ENCODE measurements around the gene GTF2F2. TPM values are rescaled to one million over a fixed set of nuclear protein-coding genes. Genes with fewer than 3 reads are reported as not detected.

The GTF2F2 gene
- total RNA-seq, 4 donors from 2014 or later = 9.4 to 23.3 (median 19.6) TPM

DNA sequence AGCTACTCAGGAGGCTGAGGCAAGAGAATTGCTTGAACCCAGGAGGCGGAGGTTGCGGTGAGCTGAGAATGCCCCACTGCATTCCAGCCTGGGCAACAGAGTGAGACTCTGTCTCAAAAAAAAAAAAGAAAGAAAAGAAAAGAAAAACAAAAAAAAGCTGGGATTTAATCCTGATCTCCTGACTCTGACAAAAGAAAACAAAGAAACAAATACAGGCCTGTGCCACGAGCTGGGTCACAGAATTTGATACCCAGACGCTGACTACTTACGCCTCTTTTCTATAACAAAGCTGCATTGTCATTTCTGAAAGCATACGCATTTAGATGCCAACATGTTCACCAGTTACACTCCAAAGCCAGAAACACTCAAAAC lies 18.2 kb upstream of the GTF2F2 start:
- no peak for DNase-seq
- Histone ChIP-seq H3K9me3 (no peaks in the 10 kb centered on the region), H3K27ac (no peak overlapping the region), H3K4me1 (no peaks in the 10 kb centered on the region), H3K36me3 (no peaks in the 10 kb centered on the region), H3K4me3 (no peak overlapping the region), H3K27me3 (no peaks in the 10 kb centered on the region)
- intact Hi-C loops (cut with DNase I) = no loop called here
- 73 to 86% methylated on average over 6 of the region's 6 CpGs for WGBS, 2 donors
- TF ChIP-seq, protein P1, sequence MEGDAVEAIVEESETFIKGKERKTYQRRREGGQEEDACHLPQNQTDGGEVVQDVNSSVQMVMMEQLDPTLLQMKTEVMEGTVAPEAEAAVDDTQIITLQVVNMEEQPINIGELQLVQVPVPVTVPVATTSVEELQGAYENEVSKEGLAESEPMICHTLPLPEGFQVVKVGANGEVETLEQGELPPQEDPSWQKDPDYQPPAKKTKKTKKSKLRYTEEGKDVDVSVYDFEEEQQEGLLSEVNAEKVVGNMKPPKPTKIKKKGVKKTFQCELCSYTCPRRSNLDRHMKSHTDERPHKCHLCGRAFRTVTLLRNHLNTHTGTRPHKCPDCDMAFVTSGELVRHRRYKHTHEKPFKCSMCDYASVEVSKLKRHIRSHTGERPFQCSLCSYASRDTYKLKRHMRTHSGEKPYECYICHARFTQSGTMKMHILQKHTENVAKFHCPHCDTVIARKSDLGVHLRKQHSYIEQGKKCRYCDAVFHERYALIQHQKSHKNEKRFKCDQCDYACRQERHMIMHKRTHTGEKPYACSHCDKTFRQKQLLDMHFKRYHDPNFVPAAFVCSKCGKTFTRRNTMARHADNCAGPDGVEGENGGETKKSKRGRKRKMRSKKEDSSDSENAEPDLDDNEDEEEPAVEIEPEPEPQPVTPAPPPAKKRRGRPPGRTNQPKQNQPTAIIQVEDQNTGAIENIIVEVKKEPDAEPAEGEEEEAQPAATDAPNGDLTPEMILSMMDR (IDR thresholded peaks at IDR 0.05) = no peak
- no peak for TF ChIP-seq POLR2A (IDR thresholded peaks at IDR 0.05)

DNA sequence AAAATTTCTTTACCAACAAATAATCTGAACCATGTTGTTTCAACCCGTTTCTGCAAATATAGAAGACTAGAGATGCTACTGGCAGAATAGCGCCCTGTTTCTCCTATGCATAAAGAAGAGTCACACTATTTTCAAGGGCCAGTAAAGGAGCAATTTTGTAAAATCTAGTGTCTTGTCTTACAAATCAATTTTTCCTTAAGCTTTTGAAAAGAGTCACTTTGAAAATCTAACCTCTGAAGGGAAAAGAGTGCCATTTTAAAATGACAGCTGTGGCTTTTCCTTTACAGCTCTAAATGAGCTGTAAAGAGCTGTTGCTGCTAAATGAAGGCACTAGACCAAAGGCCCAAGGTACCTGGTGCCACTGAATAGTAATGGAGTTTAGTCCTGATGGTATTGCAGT lies 16.9 kb upstream of the GTF2F2 start:
- intact Hi-C loops (cut with DNase I) = no loop called here
- Histone ChIP-seq H3K27ac (no peak overlapping the region), H3K4me3 (no peak overlapping the region), H3K36me3 (no peaks in the 10 kb centered on the region), H3K4me1 (no peaks in the 10 kb centered on the region), H3K9me3 (no peaks in the 10 kb centered on the region), H3K27me3 (peaks cover 0 to 2% (median 0%) of the 10 kb centered on the region in 4 donors)
- no peak for DNase-seq
- no peak for TF ChIP-seq POLR2A (IDR thresholded peaks at IDR 0.05)
- TF ChIP-seq, protein P1 (IDR thresholded peaks at IDR 0.05) = no peak
- 73 to 95% methylated on average over 2 of the region's 2 CpGs for WGBS, 2 donors

DNA sequence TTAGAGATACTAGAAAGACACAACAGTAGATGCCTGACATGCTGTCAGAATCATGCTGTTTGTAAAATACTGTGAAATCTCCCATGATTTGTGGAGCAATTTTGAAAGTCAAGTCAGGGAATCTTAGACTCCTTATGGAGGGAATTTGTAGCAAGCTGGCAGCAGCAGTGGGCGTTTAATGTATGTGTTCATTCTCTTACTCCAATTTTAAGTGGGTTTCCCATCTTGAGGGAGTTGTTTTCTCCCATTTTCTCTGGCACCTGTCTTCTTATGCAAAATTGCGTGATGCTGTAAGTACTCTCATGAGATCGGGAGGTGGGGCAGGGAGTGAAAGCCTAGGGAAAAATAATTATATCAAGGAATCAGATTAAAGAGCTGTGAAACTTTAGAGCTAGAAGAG lies 16.0 kb upstream of the GTF2F2 start:
- intact Hi-C loops (cut with DNase I) = no loop called here
- Histone ChIP-seq H3K36me3 (no peaks in the 10 kb centered on the region), H3K27me3 (peaks cover 0 to 6% (median 0%) of the 10 kb centered on the region in 4 donors), H3K4me1 (no peaks in the 10 kb centered on the region), H3K9me3 (no peaks in the 10 kb centered on the region), H3K4me3 (no peak overlapping the region), H3K27ac (no peak overlapping the region)
- no peak for DNase-seq
- TF ChIP-seq, protein P1 (IDR thresholded peaks at IDR 0.05) = no peak
- no peak for TF ChIP-seq POLR2A (IDR thresholded peaks at IDR 0.05)
- 82 to 88% methylated on average over 3 of the region's 3 CpGs for WGBS, 2 donors

DNA sequence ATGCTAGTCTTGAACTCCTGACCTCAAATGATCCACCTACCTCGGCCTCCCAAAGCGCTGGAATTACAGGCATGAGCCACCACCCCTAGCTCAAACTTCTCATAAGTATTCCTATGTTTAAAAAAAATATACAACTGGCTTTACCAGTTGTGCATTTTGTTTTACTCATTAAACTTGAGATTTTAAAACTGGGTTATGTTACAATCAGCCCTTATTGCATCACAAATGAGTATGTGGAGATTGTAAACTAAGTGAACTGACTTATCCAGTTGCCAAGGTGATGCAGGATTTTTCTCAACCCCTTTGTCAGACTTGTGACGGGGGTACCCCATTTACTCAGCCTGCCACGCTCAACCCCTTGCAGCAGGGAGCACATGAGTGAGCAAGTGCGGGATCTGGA lies 14.4 kb upstream of the GTF2F2 start:
- no peak for DNase-seq

DNA sequence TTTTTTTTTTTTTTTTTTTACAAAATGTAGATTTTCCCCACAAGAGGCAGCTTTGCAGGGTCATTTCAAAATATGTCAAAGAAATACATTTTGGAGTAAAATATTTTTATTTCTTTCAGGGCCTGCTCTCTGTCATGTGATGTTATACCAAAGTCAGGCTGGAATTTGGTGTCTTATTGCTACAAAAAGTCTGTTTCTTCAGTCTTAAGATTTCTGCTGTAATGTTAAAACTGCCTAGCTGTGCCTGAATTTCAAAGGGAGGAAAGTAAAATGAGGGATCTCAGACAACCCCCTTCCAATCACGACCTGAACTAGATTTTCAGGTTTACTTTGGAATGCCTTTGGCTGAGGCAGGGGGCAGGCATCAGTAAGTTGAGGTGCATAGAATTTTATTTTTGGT lies 12.8 kb upstream of the GTF2F2 start:
- DNase-seq = no peak
- Histone ChIP-seq H3K36me3 (no peaks in the 10 kb centered on the region), H3K27ac (no peak overlapping the region), H3K4me3 (no peak overlapping the region), H3K9me3 (no peaks in the 10 kb centered on the region), H3K27me3 (peaks cover 0 to 6% (median 0%) of the 10 kb centered on the region in 4 donors), H3K4me1 (no peaks in the 10 kb centered on the region)
- 18 to 33% methylated on average over 1 of the region's 1 CpG for WGBS, 2 donors
- TF ChIP-seq, protein P1 (IDR thresholded peaks at IDR 0.05) = no peak
- no peak for TF ChIP-seq POLR2A (IDR thresholded peaks at IDR 0.05)
- intact Hi-C loops (cut with DNase I) = no loop called here

More for the DNA sequence above, 14.4 kb upstream of the GTF2F2 start:
- Histone ChIP-seq H3K27ac (no peak overlapping the region), H3K36me3 (no peaks in the 10 kb centered on the region), H3K4me1 (no peaks in the 10 kb centered on the region), H3K4me3 (no peak overlapping the region), H3K9me3 (no peaks in the 10 kb centered on the region), H3K27me3 (peaks cover 0 to 6% (median 0%) of the 10 kb centered on the region in 4 donors)
- intact Hi-C loops (cut with DNase I) = no loop called here
- 81 to 87% methylated on average over 5 of the region's 5 CpGs for WGBS, 2 donors
- no peak for TF ChIP-seq POLR2A (IDR thresholded peaks at IDR 0.05)
- TF ChIP-seq, protein P1 (IDR thresholded peaks at IDR 0.05) = no peak
